H9 (cell line): ENCODE results near the gene TMEM151B. TPM values are rescaled to one million over a fixed set of nuclear protein-coding genes. Genes with fewer than 3 reads are reported as not detected.

ENCODE experiments used
- DNase-seq: peaks from one replicate; pipeline ENCODE4 v3.0.0-alpha.2; 2017
- H2AFZ ChIP-seq: one replicate; pipeline ENCODE4 v1.6.1; 2013; ENCODE audit warnings: mild to moderate bottlenecking, low read length, control low read depth, moderate library complexity
- H2AK5ac ChIP-seq: 2 replicates; pipeline ENCODE4 v1.6.1; 2013; ENCODE audit warnings: low read length, control low read depth, mixed read lengths; ENCODE audit not compliant: insufficient read length
- H2BK120ac ChIP-seq: one replicate; pipeline ENCODE4 v1.6.1; 2013; ENCODE audit warnings: low read depth, mild to moderate bottlenecking, low read length, control low read depth, inconsistent platforms; ENCODE audit not compliant: poor library complexity, severe bottlenecking
- H2BK12ac ChIP-seq: 2 replicates; pipeline ENCODE4 v1.6.1; 2013; ENCODE audit warnings: low read length, control low read depth, mixed read lengths, low read depth; ENCODE audit not compliant: insufficient read length
- H2BK15ac ChIP-seq: 2 replicates; pipeline ENCODE4 v1.6.1; 2013; ENCODE audit warnings: low read depth, low read length, control low read depth
- H2BK20ac ChIP-seq: one replicate; pipeline ENCODE4 v1.6.1; 2013; ENCODE audit warnings: low read depth, mild to moderate bottlenecking, low read length, control low read depth, inconsistent platforms; ENCODE audit not compliant: poor library complexity, severe bottlenecking
- H2BK5ac ChIP-seq: 2 replicates; pipeline ENCODE4 v1.6.1; 2013; ENCODE audit warnings: low read length, control low read depth, mixed read lengths; ENCODE audit not compliant: insufficient read length
- H3K14ac ChIP-seq: 2 replicates; pipeline ENCODE4 v1.6.1; 2013; ENCODE audit warnings: low read length, control low read depth; ENCODE audit not compliant: insufficient read depth
- H3K18ac ChIP-seq: 2 replicates; pipeline ENCODE4 v1.6.1; 2013; ENCODE audit warnings: low read depth, mild to moderate bottlenecking, mixed read lengths, low read length, control low read depth; ENCODE audit not compliant: insufficient read length
- H3K23ac ChIP-seq: 2 replicates; pipeline ENCODE4 v1.6.1; 2013; ENCODE audit warnings: low read length, control low read depth, mixed read lengths, low read depth; ENCODE audit not compliant: insufficient read length
- H3K23me2 ChIP-seq: 2 replicates; pipeline ENCODE4 v1.6.1; 2013; ENCODE audit warnings: low read depth, mild to moderate bottlenecking, mixed read lengths, low read length, control low read depth; ENCODE audit not compliant: insufficient read length, poor library complexity, severe bottlenecking
- H3K27ac ChIP-seq: 2 replicates; pipeline ENCODE4 v1.5.1; 2013; ENCODE audit warnings: low read length, control low read depth, mixed read lengths, low read depth; ENCODE audit not compliant: insufficient read length
- H3K27me3 ChIP-seq: 2 replicates; pipeline ENCODE4 v1.6.1; 2013; ENCODE audit warnings: low read length, control low read depth, inconsistent platforms; ENCODE audit not compliant: insufficient read depth
- H3K4ac ChIP-seq: 2 replicates; pipeline ENCODE4 v1.6.1; 2013; ENCODE audit warnings: low read depth, mild to moderate bottlenecking, control low read depth, inconsistent platforms, low read length, moderate library complexity
- H3K4me1 ChIP-seq: 2 replicates; pipeline ENCODE4 v1.6.1; 2013; ENCODE audit warnings: low read length, control low read depth, inconsistent platforms; ENCODE audit not compliant: insufficient read depth
- H3K4me2 ChIP-seq: 2 replicates; pipeline ENCODE4 v1.6.1; 2013; ENCODE audit warnings: low read length, control low read depth, mixed read lengths; ENCODE audit not compliant: insufficient read length, insufficient read depth
- H3K56ac ChIP-seq: 2 replicates; pipeline ENCODE4 v1.6.1; 2013; ENCODE audit warnings: low read depth, mild to moderate bottlenecking, mixed read lengths, low read length, control low read depth; ENCODE audit not compliant: insufficient read length
- H3K79me1 ChIP-seq: 2 replicates; pipeline ENCODE4 v1.6.1; 2013; ENCODE audit warnings: low read depth, mild to moderate bottlenecking, moderate library complexity, low read length, control low read depth, inconsistent platforms; ENCODE audit not compliant: insufficient read depth, poor library complexity, severe bottlenecking
- H3K79me2 ChIP-seq: 2 replicates; pipeline ENCODE4 v1.6.1; 2013; ENCODE audit warnings: low read length, control low read depth, inconsistent platforms; ENCODE audit not compliant: insufficient read depth
- H3K9ac ChIP-seq: 2 replicates; pipeline ENCODE4 v1.6.1; 2013; ENCODE audit warnings: low read length, control low read depth, mixed read lengths; ENCODE audit not compliant: insufficient read length; ENCODE audit errors: extremely low read depth
- H3K9me3 ChIP-seq: one replicate; pipeline ENCODE4 v1.6.1; 2013; ENCODE audit warnings: low read depth, low read length, inconsistent platforms; ENCODE audit not compliant: control insufficient read depth
- H3T11ph ChIP-seq: one replicate; pipeline ENCODE4 v1.6.1; 2013; ENCODE audit warnings: mild to moderate bottlenecking, low read length, control low read depth, inconsistent platforms
- H4K20me1 ChIP-seq: one replicate; pipeline ENCODE4 v1.6.1; 2013; ENCODE audit not compliant: control insufficient read depth, insufficient read length, insufficient read depth
- H4K5ac ChIP-seq: 2 replicates; pipeline ENCODE4 v1.6.1; 2013; ENCODE audit warnings: low read depth, mild to moderate bottlenecking, mixed read lengths, low read length, control low read depth; ENCODE audit not compliant: insufficient read length
- H4K8ac ChIP-seq: replicated peaks from 2 replicates; pipeline ENCODE4 v1.6.1; 2013; ENCODE audit warnings: low read length, control low read depth, mixed read lengths, low read depth; ENCODE audit not compliant: insufficient read length
- H4K91ac ChIP-seq: 2 replicates; pipeline ENCODE4 v1.6.1; 2013; ENCODE audit warnings: low read depth, mild to moderate bottlenecking, moderate library complexity, mixed read lengths, low read length, control low read depth; ENCODE audit not compliant: insufficient read length
- H3K27ac Mint-ChIP-seq, 3 experiments: 2 replicates in 2 of 3; 3 replicates in 1 of 3; pipeline ENCODE4 v1.8.0; 2020 to 2021; ENCODE audit warnings: mixed read lengths in 3 of 3, mild to moderate bottlenecking in 1 of 3, moderate library complexity in 1 of 3
- H3K27me3 Mint-ChIP-seq: 2 replicates; pipeline ENCODE4 v1.8.0; 2021; ENCODE audit warnings: low read depth, mild to moderate bottlenecking, moderate library complexity, mixed read lengths
- H3K36me3 Mint-ChIP-seq, 3 experiments: 2 replicates in 2 of 3; 3 replicates in 1 of 3; pipeline ENCODE4 v1.8.0; 2020 to 2021; ENCODE audit warnings: low read depth in 3 of 3, mixed read lengths in 3 of 3; ENCODE audit not compliant: insufficient read depth in 1 of 3
- H3K4me1 Mint-ChIP-seq, 2 experiments: 2 replicates each; pipeline ENCODE4 v1.8.0; 2020; ENCODE audit warnings: mixed read lengths in 2 of 2
- H3K4me3 Mint-ChIP-seq, 2 experiments: 2 replicates in 1 of 2; 3 replicates in 1 of 2; pipeline ENCODE4 v1.8.0; 2020 to 2021; ENCODE audit warnings: mild to moderate bottlenecking in 2 of 2, mixed read lengths in 2 of 2, moderate library complexity in 1 of 2
- H3K9me3 Mint-ChIP-seq, 2 experiments: 2 replicates in 1 of 2; 3 replicates in 1 of 2; pipeline ENCODE4 v1.8.0; 2020; ENCODE audit warnings: mild to moderate bottlenecking in 2 of 2, mixed read lengths in 2 of 2, moderate library complexity in 1 of 2
- CTCF ChIP-seq: fragments of 200-600 bp; sonication (generic); conservative IDR thresholded peaks from 3 replicates; pipeline ENCODE4 v1.8.0; 2021; ENCODE audit warnings: antibody characterized with exemption, mild to moderate bottlenecking
- WGBS: extraction: QIAGEN DNeasy Blood & Tissue Kit; methylation state at CpG from one replicate; pipeline ENCODE4 v1.1.7; 2013; ENCODE audit warnings: missing lambda C conversion rate, low lambda C conversion rate, mixed read lengths; ENCODE audit not compliant: insufficient read length; ENCODE audit errors: extremely low coverage; 5-methylcytosine and 5-hydroxymethylcytosine counted together
- total RNA-seq: library from RNA; stranded (reverse); gene quantifications from 2 replicates; pipeline ENCODE4 v1.2.1, GENCODE V29; 2021

TMEM151B gene
- total RNA-seq, 1 experiment from 2014 or later, result 2.4 TPM

DNA sequence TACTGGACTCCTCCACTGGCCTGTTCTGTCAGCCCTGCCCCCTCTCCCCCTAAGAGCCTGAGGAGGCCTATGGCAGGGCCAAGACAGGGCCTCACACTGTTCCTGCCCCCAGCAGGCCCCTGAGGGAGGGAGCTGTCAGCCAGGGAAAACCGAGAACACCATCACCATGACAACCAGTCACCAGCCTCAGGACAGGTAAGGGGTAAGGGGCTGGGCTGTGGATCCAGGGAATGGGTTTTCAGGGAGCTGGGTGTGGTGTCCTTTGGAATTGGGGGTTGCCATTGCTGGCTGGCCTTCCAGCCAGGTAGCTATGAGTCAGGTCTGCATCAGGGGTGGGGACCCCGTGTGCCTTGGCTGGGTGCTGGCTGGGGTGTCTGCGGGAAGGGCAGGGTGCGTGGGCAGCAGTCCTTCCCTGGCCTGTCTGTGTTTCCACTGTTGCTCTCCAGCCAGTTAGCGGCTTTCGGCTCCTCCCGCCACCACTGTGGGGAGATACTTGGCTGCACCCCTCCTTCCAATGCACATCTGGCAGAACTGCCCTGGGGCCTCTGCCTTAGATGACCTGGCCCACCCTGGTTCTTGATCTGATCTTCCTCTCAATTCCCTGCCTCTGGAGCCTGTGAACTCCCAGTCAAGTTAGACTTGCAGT, 43.0 kb upstream of the TMEM151B start:
- H3K27ac Mint-ChIP-seq, result peak overlapping the region in 2 of 3 experiments; percentile 46 to 51; a peak in 2 of 7 replicates
- no peak overlapping the region for H3K9ac ChIP-seq
- WGBS, result no CpG with 5 or more reads among the region's 7 CpGs

More for the DNA sequence above, 43.0 kb upstream of the TMEM151B start:
- Histone ChIP-seq H3K4me2 (no peak overlapping the region), H3K27ac (no peak overlapping the region), H3T11ph (no peak overlapping the region), H3K79me1 (peaks cover 17% of the 10 kb centered on the region), H2BK20ac (no peak overlapping the region), H3K18ac (no peak overlapping the region), H4K5ac (no peak overlapping the region), H4K91ac (no peak overlapping the region), H3K14ac (no peak overlapping the region; the same call in 1 of the 2 replicates), H2AK5ac (no peak overlapping the region), H2BK120ac (no peak overlapping the region), H3K9me3 (no peaks in the 10 kb centered on the region), H3K79me2 (peaks cover 17% of the 10 kb centered on the region; the same call in 1 of the 2 replicates), H4K20me1 (peaks cover 2% of the 10 kb centered on the region), H2BK5ac (no peak overlapping the region), H4K8ac (no peak overlapping the region), H3K56ac (no peak overlapping the region), H3K23me2 (peaks cover 14% of the 10 kb centered on the region), H3K27me3 (no peaks in the 10 kb centered on the region), H2AFZ (no peak overlapping the region), H3K4me1 (peaks cover 11% of the 10 kb centered on the region; the same call in 1 of the 2 replicates), H3K4ac (no peak overlapping the region), H3K23ac (no peak overlapping the region), H2BK12ac (no peak overlapping the region), H2BK15ac (no peak overlapping the region)
- no peak for DNase-seq
- Mint-ChIP-seq H3K4me1 (peaks cover 35 to 45% of the 10 kb centered on the region in 2 experiments), H3K9me3 (no peaks in the 10 kb centered on the region; a peak in 1 of 5 replicates), H3K4me3 (no peak overlapping the region), H3K27me3 (peaks cover 1% of the 10 kb centered on the region; the same call in 1 of the 2 replicates), H3K36me3 (peaks cover 40 to 49% (median 41%) of the 10 kb centered on the region in 3 experiments)
- TF ChIP-seq CTCF, result no peak
